ENCODE results near the gene SEC24D.

Gene SEC24D

DNA sequence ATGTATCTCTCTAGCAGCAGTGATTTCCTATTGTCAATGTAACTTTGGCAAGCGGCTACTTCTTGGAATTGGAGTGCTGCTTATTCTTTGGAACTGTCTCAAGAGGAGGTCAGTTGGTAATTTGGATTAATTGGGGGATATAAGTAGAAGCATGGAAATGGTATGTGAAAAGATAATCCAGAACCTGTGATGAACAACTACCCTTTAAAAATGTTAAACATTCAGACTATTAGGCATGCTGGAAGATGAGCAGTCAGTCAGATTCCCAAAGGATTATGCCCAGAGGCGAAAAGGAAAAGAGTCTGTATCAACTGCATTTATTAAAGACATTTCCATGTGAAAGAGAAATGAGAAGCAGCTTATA lies 62.5 kb downstream of the SEC24D start:
- DNase-seq (ENCODE audit: low read depth), result no peak

DNA sequence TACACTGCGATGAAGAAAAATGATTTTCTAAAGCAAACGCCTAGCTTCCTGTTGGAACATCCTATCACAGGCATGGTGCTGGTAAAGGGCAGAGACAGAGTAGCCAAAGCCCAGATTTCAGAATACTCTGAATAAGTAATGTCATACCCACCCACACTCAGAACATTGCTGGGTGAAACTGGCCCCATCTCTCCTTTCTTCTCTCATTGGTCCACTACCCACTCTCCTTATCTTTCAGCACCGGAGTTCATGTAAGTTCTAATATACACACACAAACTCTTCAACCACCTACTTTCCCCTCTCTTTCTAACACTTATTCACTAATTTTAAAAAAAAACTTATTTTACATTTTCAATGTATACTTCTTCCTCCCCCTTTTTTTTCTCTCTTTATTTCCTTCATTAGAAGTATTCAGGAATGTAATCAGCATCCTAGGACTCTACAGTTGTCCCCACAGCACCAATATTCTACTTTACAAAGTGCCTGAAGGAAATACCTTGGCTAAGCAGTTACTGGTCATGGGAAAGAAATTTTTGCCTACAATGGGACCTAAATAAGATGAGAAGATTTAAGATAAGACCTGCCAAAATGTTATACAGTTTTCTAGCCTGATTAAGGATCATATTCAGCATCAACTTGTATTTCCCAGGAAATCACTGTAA lies 63.0 kb downstream of the SEC24D start:
- no peak for DNase-seq (ENCODE audit: low read depth)

DNA sequence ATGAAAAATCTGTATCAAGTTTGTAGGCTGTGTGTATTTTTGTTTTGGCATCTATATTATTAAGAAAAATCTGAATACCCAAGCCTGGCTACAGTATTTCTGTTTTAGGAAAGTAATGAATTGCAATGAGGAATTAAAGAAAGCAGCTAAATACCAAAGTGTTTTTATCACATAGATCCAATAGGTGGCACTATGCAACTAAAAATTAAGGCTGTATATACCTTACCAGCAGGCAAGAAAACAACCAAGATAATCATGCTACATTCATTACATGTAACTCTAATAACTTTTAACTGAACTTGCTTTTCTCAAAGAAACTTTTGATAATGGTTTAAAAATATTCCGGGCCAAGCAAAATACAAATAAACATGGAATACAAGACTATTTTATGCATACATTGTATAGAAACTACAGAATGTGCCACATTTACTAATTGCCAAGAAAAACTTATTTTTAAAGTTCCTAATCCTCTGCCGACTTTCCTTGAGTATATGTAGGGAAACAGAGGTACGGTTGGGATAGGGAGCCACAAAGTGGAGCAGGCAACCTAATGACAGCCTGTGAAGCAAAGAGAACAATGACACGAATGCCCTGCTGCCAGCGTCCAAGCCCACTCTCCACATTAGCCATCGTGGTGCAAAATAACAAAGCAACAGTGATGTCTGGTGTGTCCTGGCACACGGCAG lies 63.7 kb downstream of the SEC24D start:
- DNase-seq (ENCODE audit: low read depth), result no peak

DNA sequence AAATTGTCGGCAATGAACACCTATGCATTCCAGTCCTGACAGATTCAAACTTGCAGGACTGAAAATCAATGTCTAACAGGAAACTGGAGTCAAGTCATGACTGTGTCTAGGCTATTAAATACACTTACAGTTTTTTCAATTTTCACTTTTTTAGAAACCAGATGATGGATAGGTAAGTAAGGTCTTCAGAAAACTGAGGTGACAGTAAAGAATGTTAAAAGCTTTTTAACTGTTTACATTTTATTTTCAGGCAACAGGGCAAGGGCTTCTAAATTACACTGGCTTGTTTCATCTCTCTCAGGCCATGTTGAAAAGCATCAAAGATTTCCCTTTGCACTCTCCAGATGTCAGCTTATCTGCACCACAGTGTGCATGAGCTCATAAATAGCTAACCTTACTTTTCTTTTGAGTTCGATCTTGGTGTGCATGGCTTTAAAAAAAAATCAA lies 65.2 kb downstream of the SEC24D start:
- no peak for DNase-seq (ENCODE audit: low read depth)

DNA sequence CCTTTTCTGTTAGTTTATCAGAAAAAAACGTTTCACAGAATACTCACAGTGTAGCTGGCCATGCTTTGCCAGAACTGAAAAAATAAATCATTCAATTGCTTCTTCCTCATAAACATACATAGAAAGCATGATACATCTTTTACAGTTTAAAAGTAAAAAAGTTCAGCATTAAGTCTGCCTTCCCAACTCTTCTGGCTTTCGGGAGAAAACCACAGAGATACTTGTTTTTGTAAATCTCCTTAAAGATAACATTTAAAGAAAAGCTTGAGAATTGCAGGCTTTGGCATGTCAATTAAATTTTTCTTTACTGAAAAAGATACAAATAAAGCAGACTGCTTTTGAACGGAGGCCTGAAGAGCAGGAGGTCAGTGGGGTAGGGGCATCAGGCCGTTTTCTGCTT lies 66.8 kb downstream of the SEC24D start:
- DNase-seq (ENCODE audit: low read depth), result no peak

DNA sequence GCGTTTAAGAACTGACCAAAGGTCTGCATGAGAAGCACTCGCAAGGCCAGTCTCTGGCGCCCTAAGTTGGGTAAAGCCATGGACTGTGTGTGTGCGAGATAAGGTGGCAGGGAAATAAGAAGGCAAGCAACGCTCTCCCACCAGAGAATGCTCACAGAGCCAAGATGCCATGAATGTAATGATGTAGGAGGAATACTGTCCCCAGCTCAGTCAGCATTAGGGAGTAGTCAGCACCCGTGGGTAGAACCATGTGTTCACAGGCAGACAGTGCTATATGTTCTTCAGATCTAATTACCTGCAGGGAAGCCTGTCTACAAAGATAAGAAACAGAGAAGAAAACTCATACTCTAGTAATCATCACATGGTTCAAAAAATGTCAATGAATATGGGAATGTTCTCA lies 68.8 kb downstream of the SEC24D start:
- DNase-seq (ENCODE audit: low read depth), result no peak

DNA sequence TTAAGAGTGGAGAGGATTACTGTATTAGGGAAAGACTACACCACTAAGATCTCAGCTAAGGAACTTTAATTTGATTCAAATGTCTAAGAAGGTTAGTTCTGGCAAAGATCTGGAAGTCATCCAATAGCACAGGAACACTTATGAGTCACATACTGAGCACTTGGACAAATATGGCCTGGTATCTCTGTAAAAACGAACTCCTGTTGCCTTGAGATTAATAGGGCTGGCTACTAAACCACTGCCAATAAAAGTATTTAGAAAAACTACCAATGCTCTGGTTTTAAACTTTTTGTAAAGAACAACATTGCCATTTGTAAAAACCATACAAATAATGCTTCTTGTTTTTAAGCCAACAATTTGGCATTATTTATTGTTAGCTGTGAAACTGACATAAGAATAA lies 70.5 kb downstream of the SEC24D start:
- peak; percentile 85 for DNase-seq (ENCODE audit: low read depth)

DNA sequence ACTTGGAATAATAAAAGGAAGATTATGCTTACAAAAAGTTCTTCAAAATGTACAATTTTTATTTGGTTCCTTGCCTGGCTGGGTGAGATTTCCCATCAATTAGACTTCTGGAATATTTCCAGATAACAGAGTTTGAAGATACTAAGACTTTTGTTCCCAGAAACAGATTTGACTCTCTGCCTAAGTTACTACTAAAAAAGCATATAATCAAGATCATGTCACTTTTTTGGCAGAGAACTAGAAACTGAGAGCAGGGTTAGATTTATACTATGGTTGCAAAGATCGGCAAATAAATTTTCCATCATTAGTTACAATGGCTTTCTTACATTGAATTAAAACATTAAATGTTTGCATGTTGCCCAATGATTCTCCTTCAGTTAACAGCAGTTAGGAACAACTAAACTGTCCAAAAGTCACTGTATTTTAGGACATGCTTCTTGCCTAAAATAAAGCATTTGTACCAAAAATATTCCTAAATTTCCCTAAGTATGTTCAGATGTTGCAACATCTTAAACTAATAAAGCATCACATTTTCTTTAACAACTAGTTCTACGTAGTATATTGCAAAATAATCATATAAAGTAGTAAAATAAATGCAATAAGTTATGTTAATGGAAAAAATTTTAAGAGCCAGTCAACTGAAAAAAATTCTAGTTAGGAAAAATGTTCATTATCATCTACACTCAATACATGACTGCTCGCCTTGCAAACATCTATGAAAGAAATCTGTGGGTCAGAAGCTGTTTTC lies 73.0 kb downstream of the SEC24D start:
- no peak for DNase-seq (ENCODE audit: low read depth)

DNA sequence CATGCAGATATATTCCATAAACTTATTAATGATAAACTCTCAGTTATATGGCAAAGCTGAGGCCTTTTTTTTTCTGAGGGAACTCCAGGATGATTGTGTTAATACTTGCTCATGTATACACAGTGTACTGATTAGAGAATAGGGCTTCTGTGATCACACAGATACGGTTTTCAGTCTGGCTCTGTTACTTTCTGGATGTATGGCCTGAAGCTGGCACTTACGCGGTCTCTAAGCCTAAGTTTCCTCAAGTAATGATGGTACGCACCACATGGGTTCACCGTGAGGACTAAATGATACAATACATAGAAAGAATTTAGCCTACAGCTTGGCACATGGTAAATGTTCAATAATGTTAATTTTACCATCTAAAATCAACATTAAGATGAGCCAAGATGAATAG lies 73.8 kb downstream of the SEC24D start:
- DNase-seq (ENCODE audit: low read depth), result no peak

DNA sequence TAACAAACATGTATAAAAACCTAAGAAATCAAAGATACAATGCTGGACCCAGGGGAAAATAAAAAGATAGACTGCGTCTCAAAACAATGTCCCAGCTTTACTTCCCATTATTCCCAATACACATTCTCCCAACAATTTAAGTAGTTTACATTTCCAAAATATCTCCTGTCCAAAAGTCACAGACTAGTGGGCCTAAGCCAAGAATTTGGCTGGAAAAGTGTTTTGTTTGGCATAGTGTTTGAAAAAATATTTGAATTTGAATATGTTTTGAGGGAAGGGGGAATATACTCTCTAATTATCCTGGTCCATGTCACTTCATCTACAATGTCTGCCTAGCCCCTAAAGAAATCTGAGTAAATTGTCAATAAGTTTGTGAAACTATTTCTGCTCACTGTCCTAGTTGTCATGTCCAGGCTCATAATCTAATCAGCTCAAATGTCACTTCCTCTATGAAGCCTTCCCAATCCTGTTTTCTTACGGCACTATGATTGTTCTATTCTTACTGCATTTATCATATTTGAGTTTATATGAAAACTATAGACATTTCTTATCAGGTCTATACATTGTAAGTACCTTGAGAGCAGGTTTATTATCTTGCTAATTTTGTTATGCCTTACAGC lies 74.4 kb downstream of the SEC24D start:
- no peak for DNase-seq (ENCODE audit: low read depth)

DNA sequence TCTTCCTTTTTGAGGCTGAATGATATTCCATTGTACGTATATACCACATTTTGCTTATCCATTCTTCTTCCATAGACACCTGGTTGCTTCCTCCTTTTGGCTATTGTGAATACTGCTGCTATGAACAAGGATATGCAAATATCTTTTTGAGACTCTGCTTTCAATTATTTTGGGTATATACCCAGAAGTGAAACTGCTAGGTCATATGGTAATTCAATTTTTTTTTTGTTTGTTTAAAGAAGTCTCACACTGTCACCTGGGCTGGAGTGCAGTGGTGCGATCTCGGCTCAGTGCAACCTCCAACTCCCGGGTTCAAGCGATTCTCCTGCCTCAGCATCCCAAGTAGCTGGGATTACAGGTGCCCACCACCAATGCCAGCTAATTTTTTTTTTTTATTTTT lies 75.4 kb downstream of the SEC24D start:
- DNase-seq (ENCODE audit: low read depth), result no peak

DNA sequence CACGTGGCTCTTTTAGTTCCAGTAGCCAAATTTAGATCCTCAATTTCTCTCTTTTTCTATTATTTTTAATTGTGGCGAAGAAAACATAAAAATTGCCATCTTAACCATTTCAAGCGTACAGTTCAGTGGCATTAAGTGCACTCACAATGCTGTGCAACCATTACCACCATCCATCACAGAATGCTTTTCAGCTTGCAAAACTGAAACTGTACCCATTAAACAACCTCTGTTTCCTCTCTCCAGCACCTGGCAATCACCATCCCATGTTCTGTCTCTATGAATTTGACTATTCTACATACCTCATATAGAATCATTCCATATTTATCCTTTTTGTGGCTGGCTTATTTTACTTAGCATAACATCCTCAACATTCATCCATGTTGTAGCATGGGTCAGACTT lies 75.8 kb downstream of the SEC24D start:
- DNase-seq (ENCODE audit: low read depth), result no peak

DNA sequence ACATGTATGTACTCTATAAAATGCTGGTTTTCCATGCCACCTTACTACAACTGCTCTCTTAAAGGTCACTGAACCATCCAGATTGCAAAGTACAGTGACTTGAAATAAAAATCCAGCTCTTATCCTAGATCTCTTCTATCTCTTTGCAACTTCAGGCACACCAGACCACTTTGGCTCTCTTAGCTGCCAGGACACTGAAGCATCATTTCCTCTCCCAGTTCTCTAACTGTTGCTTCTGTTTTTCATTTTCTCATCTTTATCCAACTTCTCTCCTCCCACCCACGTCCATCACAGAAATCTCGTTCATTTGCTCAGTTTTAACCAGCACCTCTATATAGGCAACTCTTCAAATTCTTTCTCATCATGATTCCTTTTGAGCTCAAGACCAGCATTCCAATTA lies 76.4 kb downstream of the SEC24D start:
- no peak for DNase-seq (ENCODE audit: low read depth)

DNA sequence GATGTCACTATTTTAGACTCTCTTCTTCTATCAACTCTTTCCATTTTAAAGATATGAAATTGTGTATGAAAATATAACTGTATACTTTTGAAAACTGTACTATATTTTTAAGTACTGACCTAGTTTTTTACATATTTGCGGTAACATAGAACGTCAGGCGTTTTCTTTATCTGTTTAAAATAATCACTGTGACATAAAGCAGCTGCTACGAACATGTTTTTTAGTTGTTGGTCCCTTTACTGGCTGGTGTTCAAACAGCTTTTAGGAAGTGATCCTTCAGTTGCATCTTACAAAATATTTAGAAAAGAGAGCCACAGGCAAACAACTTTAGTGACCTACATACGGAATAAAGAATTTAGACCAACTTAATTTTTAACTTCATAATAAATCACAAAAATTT lies 77.6 kb downstream of the SEC24D start:
- no peak for DNase-seq (ENCODE audit: low read depth)

DNA sequence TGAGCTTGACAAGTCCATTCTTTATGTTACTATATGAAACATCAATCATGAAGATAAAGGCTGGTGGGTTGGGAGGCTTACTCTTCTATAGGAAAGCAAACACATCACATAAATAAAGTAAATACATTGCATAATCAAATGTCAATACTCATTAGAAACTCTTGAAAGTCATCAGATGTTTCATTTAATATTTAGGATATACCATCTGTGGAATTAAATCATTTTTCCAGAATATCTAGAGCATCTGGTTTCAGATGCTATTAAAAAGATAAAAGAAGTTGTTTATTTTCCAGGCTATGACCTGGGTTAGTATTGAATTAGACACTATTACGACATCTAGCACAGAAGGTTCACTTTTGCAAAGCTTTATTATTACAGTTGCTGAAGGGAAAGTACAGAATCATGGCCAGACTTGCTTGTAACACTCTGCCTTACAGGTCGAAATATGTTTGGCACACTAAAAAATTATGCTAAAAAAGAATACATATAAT lies 78.1 kb downstream of the SEC24D start:
- no peak for DNase-seq (ENCODE audit: low read depth)

DNA sequence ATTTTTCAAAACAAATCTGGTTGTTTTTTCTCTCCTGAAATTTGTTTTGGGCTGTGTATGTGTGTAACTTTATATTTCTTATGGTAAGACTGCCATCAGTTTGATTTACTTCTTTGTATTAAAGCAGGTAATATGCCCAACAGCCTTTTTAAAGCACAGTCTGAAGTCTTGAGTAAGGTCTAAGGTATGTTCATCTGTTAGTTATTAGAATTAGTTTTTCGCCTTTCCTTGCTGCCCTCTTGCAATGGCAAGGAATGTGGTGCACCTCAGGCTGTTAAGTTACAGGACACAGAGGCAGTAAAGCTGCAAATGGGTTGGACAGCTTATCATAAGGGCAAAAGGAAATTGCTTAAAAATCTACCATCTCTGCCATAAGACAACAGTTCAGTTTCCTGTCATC lies 79.0 kb downstream of the SEC24D start:
- no peak for DNase-seq (ENCODE audit: low read depth)

DNA sequence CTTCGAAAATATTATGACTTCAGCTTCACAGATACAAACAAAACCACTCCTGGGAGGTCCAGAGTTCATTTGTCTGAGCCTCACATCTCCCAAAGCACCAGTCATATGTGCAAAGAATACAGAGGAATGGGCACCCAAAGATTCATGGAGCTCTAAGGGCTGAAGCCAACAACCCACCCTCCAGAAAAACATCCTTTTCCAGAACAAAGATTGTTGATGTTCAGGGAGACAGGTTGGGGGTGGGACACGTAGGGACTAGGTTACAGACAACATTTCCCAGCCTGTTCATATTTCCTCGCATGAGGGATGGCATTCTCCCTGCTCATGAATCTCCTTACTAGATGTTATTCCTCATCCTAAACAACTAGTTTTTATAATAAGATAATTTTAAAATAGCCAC lies 79.5 kb downstream of the SEC24D start:
- DNase-seq (ENCODE audit: low read depth), result no peak

DNA sequence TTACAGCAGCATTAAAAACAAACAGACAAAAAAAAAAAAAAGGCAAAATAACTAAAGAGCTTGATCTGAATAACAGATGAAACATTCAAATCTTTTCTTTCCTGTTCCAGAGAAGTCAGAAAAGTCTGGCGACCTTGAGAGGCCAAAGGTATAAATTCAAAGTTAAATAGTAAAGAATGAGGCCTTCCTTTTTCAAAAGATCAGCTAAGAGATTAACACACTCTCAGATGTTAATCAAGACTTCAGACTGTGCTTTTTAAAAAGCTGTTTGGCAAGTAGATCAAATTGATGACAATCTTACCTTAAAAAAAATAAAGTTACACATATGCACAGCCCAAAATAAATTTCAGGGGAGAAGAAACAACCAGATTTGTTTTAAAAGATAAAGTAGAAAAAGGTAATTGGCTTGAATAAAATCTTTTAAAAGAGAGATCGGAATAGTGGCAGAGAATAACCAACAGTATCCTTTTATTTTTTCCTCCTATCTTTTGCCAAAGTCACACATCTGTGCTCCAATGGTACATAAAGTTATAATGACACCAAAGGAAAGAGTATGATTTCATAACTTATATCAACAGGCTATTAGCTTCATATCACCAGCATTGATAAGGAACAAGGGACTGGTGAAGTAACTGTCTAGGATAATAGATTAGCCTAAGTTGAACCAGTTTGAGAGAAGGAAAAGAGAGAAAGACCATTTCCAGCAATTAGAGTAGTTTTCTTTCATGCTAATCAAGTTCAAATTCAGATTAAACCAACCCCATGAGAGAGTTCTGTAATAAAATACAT lies 80.3 kb downstream of the SEC24D start:
- no peak for DNase-seq (ENCODE audit: low read depth)

DNA sequence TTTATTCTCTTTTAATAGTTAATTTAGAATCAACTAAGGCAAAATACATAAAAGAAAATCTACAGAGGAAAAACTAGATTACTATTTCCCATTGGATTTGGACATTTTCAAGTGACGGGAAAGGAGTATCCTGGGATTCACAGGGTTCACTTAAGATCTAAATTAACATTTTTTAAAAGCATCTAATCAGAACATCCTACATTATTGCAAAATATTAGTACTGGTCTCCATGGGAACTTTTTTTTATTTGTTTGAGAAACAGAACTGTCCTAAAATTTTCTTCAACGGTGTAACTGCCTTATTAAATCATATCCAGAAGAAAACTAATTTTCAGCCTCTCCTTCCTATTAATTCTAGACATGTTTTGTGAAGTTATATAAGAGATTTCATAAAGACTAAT lies 81.0 kb downstream of the SEC24D start:
- DNase-seq (ENCODE audit: low read depth), result no peak

DNA sequence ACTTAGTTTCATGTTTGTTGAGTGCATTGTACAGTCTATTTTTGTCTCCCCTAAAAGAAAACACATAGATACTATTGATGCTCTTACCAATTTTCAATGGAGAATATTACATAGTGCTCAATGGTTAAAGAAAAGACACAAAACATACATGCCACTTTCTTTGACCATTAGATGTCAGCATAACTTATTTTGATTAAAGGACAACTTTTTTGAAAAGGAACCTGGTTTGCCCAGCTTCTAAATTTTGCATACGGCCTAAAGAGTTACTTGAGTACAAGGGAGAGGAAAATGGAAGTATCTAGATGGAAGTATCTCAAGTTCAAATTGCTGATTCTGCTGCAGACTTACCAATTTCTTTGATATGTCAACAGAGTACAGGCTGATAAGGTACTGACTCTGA lies 82.2 kb downstream of the SEC24D start:
- DNase-seq (ENCODE audit: low read depth), result no peak

DNA sequence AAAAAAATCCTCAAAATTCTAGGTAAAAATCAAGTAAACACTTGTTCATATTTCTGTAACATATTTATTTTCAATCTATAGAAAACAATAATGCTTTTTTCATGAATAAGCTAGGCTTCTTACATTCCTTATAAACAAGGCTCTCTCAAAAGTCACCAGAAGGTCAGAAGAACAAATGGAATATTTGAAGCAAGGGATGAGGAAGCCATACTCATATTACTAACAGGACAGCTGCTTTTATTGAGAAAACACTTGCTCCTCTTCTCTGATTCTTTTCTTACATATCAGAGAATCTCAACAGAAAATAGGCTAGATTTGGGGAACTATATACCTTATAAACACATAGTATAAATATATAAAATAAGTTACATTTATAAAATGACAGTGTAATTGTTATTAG lies 82.8 kb downstream of the SEC24D start:
- DNase-seq (ENCODE audit: low read depth), result no peak

DNA sequence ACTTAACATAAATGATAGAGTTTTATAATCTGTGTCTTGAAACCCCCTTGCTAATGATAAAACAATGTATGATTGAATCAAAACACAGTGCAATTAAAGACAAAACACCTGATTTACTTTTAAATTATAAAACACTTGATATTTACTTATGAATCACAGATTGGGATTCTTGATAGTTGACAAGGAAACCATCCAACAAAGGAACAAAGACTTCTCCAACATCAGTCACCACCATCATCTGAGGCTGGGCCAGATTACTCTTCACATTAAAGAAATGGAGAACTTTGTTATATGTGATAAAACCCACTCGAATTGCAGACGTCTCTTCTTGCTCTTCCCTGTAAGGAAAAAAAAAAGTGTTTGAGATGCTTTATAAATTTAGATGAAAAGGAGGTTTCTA lies 83.4 kb downstream of the SEC24D start:
- no peak for DNase-seq (ENCODE audit: low read depth)

Data from HS-5 (cell line).